ENCODE results near the gene SDHC. TPM values are rescaled to one million over a fixed set of nuclear protein-coding genes. Genes with fewer than 3 reads are reported as not detected.

Gene SDHC
- total and polyA plus RNA-seq, 2 donors (not counting 1 experiment from before 2014, with no cell fraction given): 78.3 to 109 TPM

DNA sequence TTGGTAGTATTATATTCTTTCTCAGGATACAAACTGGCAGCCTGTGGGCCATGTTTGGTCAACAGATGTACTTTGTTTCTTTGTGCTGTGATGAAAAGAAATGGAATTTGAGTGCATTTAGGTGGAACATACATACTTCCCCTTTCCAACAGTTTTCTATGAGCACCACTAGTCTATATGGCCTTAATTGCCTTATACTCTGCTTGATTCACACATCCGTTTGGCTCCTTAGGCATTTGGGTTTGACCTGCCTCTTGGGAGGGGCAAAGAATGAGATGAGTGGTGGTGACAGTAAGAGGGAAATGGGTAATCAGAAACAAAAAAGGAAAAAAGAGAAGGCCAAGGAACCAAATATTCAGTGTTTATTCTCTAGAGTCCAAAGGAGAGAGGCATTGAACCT, 36.5 kb downstream of the SDHC start:
- DNase-seq: no peak
- H3K4me1 Mint-ChIP-seq: peaks cover 4% of the 10 kb centered on the region

DNA sequence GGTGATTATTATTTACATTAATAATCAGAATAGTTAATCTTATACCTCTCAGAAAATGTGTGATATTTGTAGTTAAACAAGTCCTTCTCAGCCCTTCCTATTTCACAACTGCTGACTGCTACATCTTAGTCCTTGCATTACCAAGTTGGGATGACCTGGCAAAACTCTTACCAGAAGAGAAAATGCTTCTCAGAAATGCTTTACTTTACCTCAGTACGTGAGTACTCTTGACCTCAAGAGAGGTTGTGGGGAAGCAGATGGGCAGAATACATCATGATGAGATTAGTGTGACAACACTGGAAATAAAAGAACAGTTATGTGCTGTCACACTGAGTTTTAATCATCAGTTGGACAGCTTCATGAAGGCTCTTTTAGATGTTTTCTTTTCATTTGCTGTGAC, 37.3 kb downstream of the SDHC start:
- H3K4me1 ChIP-seq (ENCODE audit: control insufficient read depth in 2 of 2, insufficient read depth in 2 of 2, low read length in 2 of 2): no peaks in the 10 kb centered on the region
- TF ChIP-seq, protein P1, sequence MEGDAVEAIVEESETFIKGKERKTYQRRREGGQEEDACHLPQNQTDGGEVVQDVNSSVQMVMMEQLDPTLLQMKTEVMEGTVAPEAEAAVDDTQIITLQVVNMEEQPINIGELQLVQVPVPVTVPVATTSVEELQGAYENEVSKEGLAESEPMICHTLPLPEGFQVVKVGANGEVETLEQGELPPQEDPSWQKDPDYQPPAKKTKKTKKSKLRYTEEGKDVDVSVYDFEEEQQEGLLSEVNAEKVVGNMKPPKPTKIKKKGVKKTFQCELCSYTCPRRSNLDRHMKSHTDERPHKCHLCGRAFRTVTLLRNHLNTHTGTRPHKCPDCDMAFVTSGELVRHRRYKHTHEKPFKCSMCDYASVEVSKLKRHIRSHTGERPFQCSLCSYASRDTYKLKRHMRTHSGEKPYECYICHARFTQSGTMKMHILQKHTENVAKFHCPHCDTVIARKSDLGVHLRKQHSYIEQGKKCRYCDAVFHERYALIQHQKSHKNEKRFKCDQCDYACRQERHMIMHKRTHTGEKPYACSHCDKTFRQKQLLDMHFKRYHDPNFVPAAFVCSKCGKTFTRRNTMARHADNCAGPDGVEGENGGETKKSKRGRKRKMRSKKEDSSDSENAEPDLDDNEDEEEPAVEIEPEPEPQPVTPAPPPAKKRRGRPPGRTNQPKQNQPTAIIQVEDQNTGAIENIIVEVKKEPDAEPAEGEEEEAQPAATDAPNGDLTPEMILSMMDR (IDR thresholded peaks at IDR 0.05): no peak
- TF ChIP-seq EZH2 (IDR thresholded peaks at IDR 0.05; ENCODE audit: borderline replicate concordance, insufficient read depth, low read depth, low read length, poor library complexity, severe bottlenecking): no peak
- no peak overlapping the region for H3K4me3 ChIP-seq (ENCODE audit: control extremely low read depth in 1 of 5, extremely low read depth in 1 of 5, insufficient read depth in 1 of 5, low read depth in 2 of 5, low read length in 4 of 5)
- intact Hi-C loops (cut with micrococcal nuclease): no loop called here
- Mint-ChIP-seq H3K4me3 (no peak overlapping the region), H3K9me3 (ENCODE audit: insufficient read depth) (no peaks in the 10 kb centered on the region), H3K27ac (no peak overlapping the region), H3K4me1 (peaks cover 6% of the 10 kb centered on the region), H3K27me3 (no peaks in the 10 kb centered on the region)
- WGBS (ENCODE audit: insufficient coverage): 100% methylated on average over 1 of the region's 1 CpG
- peaks cover 0 to 7% of the 10 kb centered on the region in 2 experiments for H3K36me3 ChIP-seq (replicated peaks in 1 of 2; ENCODE audit: control extremely low read depth in 1 of 2, control insufficient read depth in 1 of 2, extremely low read depth in 1 of 2, insufficient read depth in 2 of 2, low read length in 1 of 2)
- POLR2A ChIA-PET: no interaction called here
- H4K20me1 ChIP-seq (ENCODE audit: control insufficient read depth, insufficient read depth, low read length, poor library complexity, severe bottlenecking): no peaks in the 10 kb centered on the region
- H3K4me2 ChIP-seq (replicated peaks; ENCODE audit: low read depth, low read length, poor library complexity, severe bottlenecking): no peak overlapping the region
- CTCF ChIA-PET: interaction anchor here (0.6 to 1.2 kb wide), 2 partner anchors 16 to 199 kb away, joined by 3 read pairs; partner anchors contain the start of gene CFAP126
- no peaks in the 10 kb centered on the region for H3K9me3 ChIP-seq (ENCODE audit: control extremely low read depth in 1 of 3, control insufficient read depth in 2 of 3, insufficient read depth in 1 of 3, low read length in 2 of 3)
- no peak overlapping the region for H3K27ac ChIP-seq (ENCODE audit: low read length in 2 of 2)
- H3K9ac ChIP-seq (ENCODE audit: low read length): no peak overlapping the region
- ATAC-seq (ENCODE audit: low read depth) (no peak), DNase-seq (no peak)
- peaks cover 5% of the 10 kb centered on the region for H3K79me2 ChIP-seq (ENCODE audit: control insufficient read depth, insufficient read depth, low read length)
- H3K27me3 ChIP-seq (replicated peaks in 1 of 4; ENCODE audit: control extremely low read depth in 1 of 4, control insufficient read depth in 3 of 4, insufficient read depth in 4 of 4, low read length in 3 of 4): no peaks in the 10 kb centered on the region
- H2AFZ ChIP-seq (ENCODE audit: insufficient read depth, low read depth, low read length, poor library complexity, severe bottlenecking): no peak overlapping the region

More for the DNA sequence above, 36.5 kb downstream of the SDHC start:
- POLR2A ChIA-PET: no interaction called here
- Histone ChIP-seq H3K9ac (ENCODE audit: low read length) (no peak overlapping the region), H3K9me3 (ENCODE audit: control extremely low read depth in 1 of 3, control insufficient read depth in 2 of 3, insufficient read depth in 1 of 3, low read length in 2 of 3) (no peaks in the 10 kb centered on the region), H4K20me1 (ENCODE audit: control insufficient read depth, insufficient read depth, low read length, poor library complexity, severe bottlenecking) (no peaks in the 10 kb centered on the region), H3K79me2 (ENCODE audit: control insufficient read depth, insufficient read depth, low read length) (peaks cover 5% of the 10 kb centered on the region), H3K4me2 (replicated peaks; ENCODE audit: low read depth, low read length, poor library complexity, severe bottlenecking) (no peak overlapping the region), H2AFZ (ENCODE audit: insufficient read depth, low read depth, low read length, poor library complexity, severe bottlenecking) (no peak overlapping the region), H3K36me3 (replicated peaks in 1 of 2; ENCODE audit: control extremely low read depth in 1 of 2, control insufficient read depth in 1 of 2, extremely low read depth in 1 of 2, insufficient read depth in 2 of 2, low read length in 1 of 2) (peaks cover 0 to 8% of the 10 kb centered on the region in 2 experiments), H3K4me1 (ENCODE audit: control insufficient read depth in 2 of 2, insufficient read depth in 2 of 2, low read length in 2 of 2) (no peaks in the 10 kb centered on the region), H3K27ac (ENCODE audit: low read length in 2 of 2) (no peak overlapping the region), H3K4me3 (ENCODE audit: control extremely low read depth in 1 of 5, extremely low read depth in 1 of 5, insufficient read depth in 1 of 5, low read depth in 2 of 5, low read length in 4 of 5) (no peak overlapping the region), H3K27me3 (replicated peaks in 1 of 4; ENCODE audit: control extremely low read depth in 1 of 4, control insufficient read depth in 3 of 4, insufficient read depth in 4 of 4, low read length in 3 of 4) (no peaks in the 10 kb centered on the region)
- H3K9me3 Mint-ChIP-seq (ENCODE audit: insufficient read depth): no peaks in the 10 kb centered on the region
- no CpG with 5 or more reads among the region's 1 CpG for WGBS (ENCODE audit: insufficient coverage)
- no peaks in the 10 kb centered on the region for H3K27me3 Mint-ChIP-seq
- no peak for TF ChIP-seq EZH2 (IDR thresholded peaks at IDR 0.05; ENCODE audit: borderline replicate concordance, insufficient read depth, low read depth, low read length, poor library complexity, severe bottlenecking)
- TF ChIP-seq, protein P1 (IDR thresholded peaks at IDR 0.05): no peak
- H3K27ac Mint-ChIP-seq: no peak overlapping the region
- CTCF ChIA-PET: no interaction called here
- no peak for ATAC-seq (ENCODE audit: low read depth)
- intact Hi-C loops (cut with micrococcal nuclease): no loop called here
- no peak overlapping the region for H3K4me3 Mint-ChIP-seq

Data from B cell (primary cell).